Lower leg skin (tissue), 4 donors: ENCODE measurements around the gene GPC5. TPM values are rescaled to one million over a fixed set of nuclear protein-coding genes. Genes with fewer than 3 reads are reported as not detected.

ENCODE experiments used
- DNase-seq, 2 donors: peaks; one replicate each; pipeline ENCODE4 v3.0.0-alpha.2; 2019; ENCODE audit warnings: low spot score in 2 of 2
- H3K4me3 ChIP-seq: fragments of 200-600 bp; sonication (generic); 2 replicates; pipeline ENCODE4 v1.5.1; 2017; ENCODE audit warnings: mild to moderate bottlenecking, low read depth; ENCODE audit not compliant: poor library complexity, severe bottlenecking
- POLR2A ChIP-seq, 2 donors: fragments of 450-650 bp; IDR thresholded peaks; one replicate each; pipeline ENCODE4 v1.6.1; 2016 to 2017; ENCODE audit warnings: antibody characterized with exemption in 2 of 2, mild to moderate bottlenecking in 1 of 2, moderate library complexity in 1 of 2
- WGBS, 2 donors: methylation state at CpG; one replicate each; pipeline ENCODE4 v1.1.5; 2018; 5-methylcytosine and 5-hydroxymethylcytosine counted together
- intact Hi-C: fragments of 100-400 bp; cut with DNase I; formaldehyde crosslinking; loops from one replicate; pipeline ENCODE4 v1.15.0; 2023; ENCODE audit warnings: low total_unique reads
- total RNA-seq, 4 donors: library from RNA; depleted of rRNA; stranded (reverse); fragments of >200 nt; gene quantifications; one replicate each; pipeline ENCODE4 v1.1.0, GENCODE V29; 2016
- TF ChIP-seq, protein P1 (sequence below), 3 donors: fragments of 450-650 bp; IDR thresholded peaks; one replicate each; pipeline ENCODE4 v1.5.1; 2016; ENCODE audit warnings: antibody characterized with exemption in 3 of 3, mild to moderate bottlenecking in 3 of 3, moderate library complexity in 2 of 3

The GPC5 gene
- total RNA-seq, 4 donors from 2014 or later: 0.46 to 1.3 (median 0.82) TPM

DNA sequence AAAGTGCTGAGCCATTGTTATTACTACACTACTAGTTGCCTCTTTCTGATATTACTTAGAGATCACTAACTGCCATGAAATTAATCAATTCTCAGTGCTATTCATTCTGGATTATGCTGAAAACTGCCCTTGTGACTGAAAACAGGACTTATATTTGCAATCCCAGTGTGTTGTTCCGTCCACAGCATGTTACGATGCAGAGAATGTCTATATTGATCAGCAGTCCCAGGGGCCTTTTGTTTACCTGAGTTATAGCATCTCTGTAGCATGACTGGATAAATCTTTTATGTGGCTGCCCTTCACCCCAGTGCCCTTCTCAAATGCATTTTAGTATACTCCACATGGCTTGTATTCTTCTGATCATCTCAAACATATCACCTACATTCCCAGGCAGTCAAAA, 251.0 kb downstream of the GPC5 start:
- intact Hi-C loops: no loop called here

DNA sequence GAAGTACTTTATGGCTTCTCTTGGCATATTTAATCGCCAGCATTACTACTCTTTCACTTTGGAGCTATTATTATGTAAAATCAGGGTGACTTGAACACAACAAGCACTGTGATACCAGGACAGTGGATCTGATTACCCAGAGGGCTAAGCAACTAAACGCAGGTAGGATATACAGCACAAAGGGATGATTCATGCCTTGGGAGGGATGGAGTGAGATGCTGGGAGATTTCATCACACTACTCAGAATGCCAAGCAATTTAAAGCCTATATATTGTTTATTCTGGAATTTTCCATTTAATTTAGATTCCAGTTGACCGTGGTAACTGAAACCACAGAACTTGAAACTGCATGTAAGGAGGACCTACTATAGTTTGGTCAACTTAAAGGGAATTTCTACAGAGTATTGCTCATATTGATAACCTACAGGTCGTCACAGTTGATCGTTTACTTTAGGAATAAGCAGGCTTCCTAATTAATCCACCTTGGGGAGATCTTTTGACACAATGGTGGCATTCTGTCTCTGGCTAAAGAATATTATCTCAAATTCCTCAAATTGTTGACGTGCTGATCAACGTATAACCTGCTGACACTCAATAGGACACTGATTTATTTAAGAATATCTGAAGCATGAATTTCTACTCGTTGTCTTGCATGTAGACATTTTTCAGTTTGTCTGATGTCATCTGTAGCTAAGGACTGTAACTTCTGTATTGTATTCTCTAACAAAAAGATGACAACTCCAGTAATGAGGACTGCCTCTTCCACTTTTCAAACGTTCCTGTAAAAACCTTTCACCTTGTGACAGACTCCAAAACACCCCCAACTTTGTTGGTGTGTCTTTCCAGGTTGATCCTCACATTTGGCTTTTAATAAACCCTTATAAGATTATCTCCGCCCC, 254.2 kb downstream of the GPC5 start:
- no peak overlapping the region for H3K4me3 ChIP-seq
- intact Hi-C loops: no loop called here
- no peak for TF ChIP-seq POLR2A (IDR thresholded peaks at IDR 0.05)
- TF ChIP-seq, protein P1, sequence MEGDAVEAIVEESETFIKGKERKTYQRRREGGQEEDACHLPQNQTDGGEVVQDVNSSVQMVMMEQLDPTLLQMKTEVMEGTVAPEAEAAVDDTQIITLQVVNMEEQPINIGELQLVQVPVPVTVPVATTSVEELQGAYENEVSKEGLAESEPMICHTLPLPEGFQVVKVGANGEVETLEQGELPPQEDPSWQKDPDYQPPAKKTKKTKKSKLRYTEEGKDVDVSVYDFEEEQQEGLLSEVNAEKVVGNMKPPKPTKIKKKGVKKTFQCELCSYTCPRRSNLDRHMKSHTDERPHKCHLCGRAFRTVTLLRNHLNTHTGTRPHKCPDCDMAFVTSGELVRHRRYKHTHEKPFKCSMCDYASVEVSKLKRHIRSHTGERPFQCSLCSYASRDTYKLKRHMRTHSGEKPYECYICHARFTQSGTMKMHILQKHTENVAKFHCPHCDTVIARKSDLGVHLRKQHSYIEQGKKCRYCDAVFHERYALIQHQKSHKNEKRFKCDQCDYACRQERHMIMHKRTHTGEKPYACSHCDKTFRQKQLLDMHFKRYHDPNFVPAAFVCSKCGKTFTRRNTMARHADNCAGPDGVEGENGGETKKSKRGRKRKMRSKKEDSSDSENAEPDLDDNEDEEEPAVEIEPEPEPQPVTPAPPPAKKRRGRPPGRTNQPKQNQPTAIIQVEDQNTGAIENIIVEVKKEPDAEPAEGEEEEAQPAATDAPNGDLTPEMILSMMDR (IDR thresholded peaks at IDR 0.05): no peak
- DNase-seq: no peak
- 68 to 74% methylated on average over 10 of the region's 10 CpGs for WGBS, 2 donors

More for the DNA sequence above, 251.0 kb downstream of the GPC5 start:
- H3K4me3 ChIP-seq: no peak overlapping the region
- no peak for DNase-seq
- WGBS, 2 donors: 96 to 98% methylated on average over 2 of the region's 2 CpGs
- TF ChIP-seq, protein P1 (IDR thresholded peaks at IDR 0.05): no peak
- TF ChIP-seq POLR2A (IDR thresholded peaks at IDR 0.05): no peak

DNA sequence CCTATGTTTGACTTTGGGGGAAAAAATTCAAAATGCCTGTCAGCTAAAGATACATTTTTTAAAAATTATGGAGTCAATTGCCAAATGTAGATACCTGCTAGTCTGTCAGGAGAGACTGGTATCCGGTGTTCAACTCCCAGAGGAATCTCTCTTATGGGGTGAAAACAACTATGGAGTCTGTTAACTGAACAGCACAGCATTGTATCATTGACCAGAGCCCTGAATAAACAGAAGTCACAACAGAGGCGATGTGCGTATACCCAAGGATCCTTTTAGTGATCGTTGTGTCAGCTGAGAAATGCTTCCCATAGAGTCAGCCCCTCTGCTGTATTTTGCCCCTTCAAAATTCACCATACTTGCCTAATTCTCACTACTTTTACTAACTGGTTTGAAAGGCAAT, 257.3 kb downstream of the GPC5 start:
- H3K4me3 ChIP-seq: no peak overlapping the region
- intact Hi-C loops: no loop called here
- 91 to 93% methylated on average over 4 of the region's 4 CpGs for WGBS, 2 donors
- no peak for DNase-seq
- TF ChIP-seq, protein P1 (IDR thresholded peaks at IDR 0.05): no peak
- no peak for TF ChIP-seq POLR2A (IDR thresholded peaks at IDR 0.05)

DNA sequence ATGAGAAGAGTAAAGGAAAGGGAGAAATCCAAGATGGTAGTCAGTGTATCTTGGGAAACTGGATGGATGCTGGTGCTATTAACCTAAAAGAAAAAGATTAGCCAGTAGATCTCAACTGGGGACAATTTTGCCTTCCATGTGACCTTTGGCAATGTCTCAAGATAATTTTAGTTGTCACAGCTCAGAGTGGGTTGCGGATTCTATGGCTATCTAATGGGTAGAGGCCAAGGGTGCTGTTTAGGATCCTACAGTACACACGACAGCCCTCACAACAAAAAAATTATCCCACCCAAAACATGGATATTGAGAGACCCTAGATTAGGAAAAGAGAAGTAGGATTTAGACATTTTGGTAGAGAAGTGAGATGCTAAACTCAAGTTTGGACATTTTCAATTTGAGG, 258.9 kb downstream of the GPC5 start:
- WGBS, 2 donors: 83 to 94% methylated on average over 2 of the region's 2 CpGs

DNA sequence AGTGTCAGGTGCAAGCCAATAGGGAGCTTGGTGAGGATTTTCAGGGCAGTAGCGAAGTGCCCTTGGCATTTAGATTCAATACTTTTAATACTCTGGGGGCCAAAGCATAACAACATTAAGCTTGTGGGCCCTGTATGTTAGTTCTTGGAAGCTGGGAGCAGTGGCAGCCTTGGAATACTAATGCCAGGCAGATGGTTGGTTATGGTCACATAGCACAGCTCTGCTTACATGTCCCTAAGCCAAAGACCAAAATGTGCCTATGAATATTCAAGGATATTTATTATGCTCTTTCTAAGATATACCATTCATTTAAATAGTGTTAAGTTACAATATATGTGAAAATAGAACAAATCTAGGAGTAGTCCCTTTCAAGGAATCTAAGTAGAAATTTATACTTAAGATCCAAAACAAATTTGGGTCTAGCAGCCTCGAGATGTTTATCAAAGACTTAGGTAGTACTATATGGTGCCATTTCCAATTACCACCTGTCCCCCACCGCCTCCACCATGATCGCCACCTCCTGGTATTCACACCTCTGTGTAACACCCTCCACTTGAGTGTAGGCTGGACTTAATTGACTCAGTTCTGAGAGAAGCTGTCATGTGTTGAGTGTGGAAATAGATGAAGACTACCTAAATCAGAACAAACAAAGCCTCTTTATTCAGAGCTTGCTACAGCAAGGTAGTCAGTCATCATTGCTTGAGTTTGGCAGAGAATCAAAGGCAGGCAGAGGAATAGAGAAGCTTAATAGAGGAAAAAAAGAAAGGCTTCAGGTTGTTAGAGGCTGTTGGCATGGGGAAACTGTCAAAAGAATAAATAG, 261.0 kb downstream of the GPC5 start:
- intact Hi-C loops: no loop called here
- TF ChIP-seq POLR2A (IDR thresholded peaks at IDR 0.05): no peak
- TF ChIP-seq, protein P1 (IDR thresholded peaks at IDR 0.05): no peak
- no peak overlapping the region for H3K4me3 ChIP-seq
- no peak for DNase-seq
- WGBS, 2 donors: 74 to 77% methylated on average over 4 of the region's 4 CpGs

More for the DNA sequence above, 258.9 kb downstream of the GPC5 start:
- intact Hi-C loops: no loop called here
- no peak for DNase-seq
- TF ChIP-seq POLR2A (IDR thresholded peaks at IDR 0.05): no peak
- TF ChIP-seq, protein P1 (IDR thresholded peaks at IDR 0.05): no peak
- H3K4me3 ChIP-seq: no peak overlapping the region
